Neural progenitor cell (in vitro differentiated cells): ENCODE results near the gene ATP8A1. TPM values are rescaled to one million over a fixed set of nuclear protein-coding genes. Genes with fewer than 3 reads are reported as not detected.

Experiments
- DNase-seq: peaks from one replicate; pipeline ENCODE4 v3.0.0-alpha.2; 2016; ENCODE audit warnings: low spot score
- H2AFZ ChIP-seq: fragments of 200-600 bp; sonication (generic); replicated peaks from 2 replicates; pipeline ENCODE4 v1.6.1; 2016; ENCODE audit warnings: antibody characterized with exemption
- H3F3A ChIP-seq: fragments of 200-600 bp; sonication (generic); 2 replicates; pipeline ENCODE4 v1.6.1; 2016; ENCODE audit warnings: antibody characterized with exemption, low read depth
- H3K27ac ChIP-seq: fragments of 200-600 bp; sonication (generic); 2 replicates; pipeline ENCODE4 v1.5.1; 2016; ENCODE audit warnings: mild to moderate bottlenecking
- H3K27me3 ChIP-seq: fragments of 200-600 bp; sonication (generic); 2 replicates; pipeline ENCODE4 v1.6.1; 2016; ENCODE audit warnings: mild to moderate bottlenecking, moderate library complexity
- H3K36me3 ChIP-seq: fragments of 200-600 bp; sonication (generic); 2 replicates; pipeline ENCODE4 v1.5.1; 2016
- H3K4me1 ChIP-seq: fragments of 200-600 bp; sonication (generic); 2 replicates; pipeline ENCODE4 v1.6.1; 2016; ENCODE audit warnings: mixed run types
- H3K4me2 ChIP-seq: fragments of 200-600 bp; sonication (generic); 2 replicates; pipeline ENCODE4 v1.6.1; 2016
- H3K4me3 ChIP-seq: fragments of 200-600 bp; sonication (generic); 2 replicates; pipeline ENCODE4 v1.5.1; 2016
- H3K79me2 ChIP-seq: fragments of 200-600 bp; sonication (generic); 2 replicates; pipeline ENCODE4 v1.6.1; 2016; ENCODE audit warnings: low read depth
- H3K9ac ChIP-seq: fragments of 200-600 bp; sonication (generic); 2 replicates; pipeline ENCODE4 v1.6.1; 2016
- H3K9me3 ChIP-seq: fragments of 200-600 bp; sonication (generic); 2 replicates; pipeline ENCODE4 v1.5.1; 2016; ENCODE audit warnings: low read depth
- H4K20me1 ChIP-seq: fragments of 200-600 bp; sonication (generic); 2 replicates; pipeline ENCODE4 v1.6.1; 2016; ENCODE audit warnings: low read depth
- H3K27ac Mint-ChIP-seq: 3 replicates; pipeline ENCODE4 v1.8.0; 2021; ENCODE audit warnings: mixed read lengths
- H3K27me3 Mint-ChIP-seq: 2 replicates; pipeline ENCODE4 v1.8.0; 2022; ENCODE audit warnings: low read depth, mild to moderate bottlenecking, inconsistent platforms, moderate library complexity, mixed read lengths; ENCODE audit not compliant: insufficient read depth
- H3K36me3 Mint-ChIP-seq: 3 replicates; pipeline ENCODE4 v1.8.0; 2021; ENCODE audit warnings: mixed read lengths
- H3K4me1 Mint-ChIP-seq: 3 replicates; pipeline ENCODE4 v1.8.0; 2021; ENCODE audit warnings: mixed read lengths
- H3K4me3 Mint-ChIP-seq: 3 replicates; pipeline ENCODE4 v1.8.0; 2021; ENCODE audit warnings: mild to moderate bottlenecking, moderate library complexity, mixed read lengths
- H3K9me3 Mint-ChIP-seq: 3 replicates; pipeline ENCODE4 v1.8.0; 2020; ENCODE audit warnings: mixed read lengths
- CTCF ChIP-seq: fragments of 200-600 bp; sonication (generic); IDR thresholded peaks from 2 replicates; pipeline ENCODE4 v1.5.1; 2017; ENCODE audit warnings: antibody characterized with exemption, mild to moderate bottlenecking
- EZH2 ChIP-seq: fragments of 200-600 bp; sonication (generic); IDR thresholded peaks from 2 replicates; pipeline ENCODE4 v1.6.1; 2017; ENCODE audit warnings: antibody characterized with exemption, mild to moderate bottlenecking, moderate library complexity
- EZH2phosphoT487 ChIP-seq: fragments of 200-600 bp; sonication (generic); IDR thresholded peaks from 2 replicates; pipeline ENCODE4 v1.6.1; 2017; ENCODE audit warnings: antibody characterized with exemption
- total RNA-seq: library from RNA; depleted of rRNA; stranded (reverse); fragments of >200 nt; gene quantifications from 2 replicates; pipeline ENCODE4 v1.2.3, GENCODE V29; 2015; ENCODE audit warnings: low replicate concordance

Gene ATP8A1
- total RNA-seq, 1 donor from 2014 or later: 46.1 TPM

DNA sequence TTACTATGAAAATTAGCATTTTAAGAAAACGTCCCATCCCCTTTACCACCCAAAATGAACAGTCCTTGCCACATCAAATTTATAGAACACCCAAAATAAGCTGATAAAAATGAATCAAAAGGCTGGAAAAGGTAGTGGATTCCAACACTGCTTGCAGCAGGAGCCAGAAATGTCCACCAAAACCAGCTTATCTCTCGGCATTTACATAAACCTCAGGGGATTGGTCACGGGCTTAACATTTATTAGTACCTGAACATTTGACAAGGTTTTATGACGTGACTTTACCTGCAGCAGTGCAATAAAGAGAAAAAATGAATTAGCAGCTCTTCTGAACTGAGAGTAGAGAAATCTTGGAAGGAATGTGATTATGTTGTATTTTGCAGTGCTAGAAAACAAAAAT, 31.6 kb downstream of the ATP8A1 start:
- Mint-ChIP-seq H3K36me3 (peaks cover 4% of the 10 kb centered on the region), H3K4me3 (no peak overlapping the region), H3K27ac (no peak overlapping the region), H3K27me3 (peaks cover 2% of the 10 kb centered on the region), H3K9me3 (peaks cover 3% of the 10 kb centered on the region), H3K4me1 (peaks cover 3% of the 10 kb centered on the region)
- Histone ChIP-seq H3K4me1 (peaks cover 5% of the 10 kb centered on the region), H2AFZ (no peak overlapping the region), H3K36me3 (no peaks in the 10 kb centered on the region), H3K4me2 (no peak overlapping the region), H3K79me2 (no peaks in the 10 kb centered on the region), H3K27me3 (no peaks in the 10 kb centered on the region), H3K9me3 (no peaks in the 10 kb centered on the region), H3K4me3 (no peak overlapping the region), H3F3A (no peaks in the 10 kb centered on the region), H3K27ac (no peak overlapping the region), H3K9ac (no peak overlapping the region), H4K20me1 (no peaks in the 10 kb centered on the region)
- TF ChIP-seq EZH2: no peak
- TF ChIP-seq EZH2phosphoT487: no peak
- TF ChIP-seq CTCF: no peak
- DNase-seq: no peak

- Histone ChIP-seq H3K36me3 (no peaks in the 10 kb centered on the region), H3K4me1 (peaks cover 5% of the 10 kb centered on the region), H4K20me1 (no peaks in the 10 kb centered on the region), H3K27ac (no peak overlapping the region), H3K9me3 (no peaks in the 10 kb centered on the region), H3K9ac (no peak overlapping the region), H3K27me3 (no peaks in the 10 kb centered on the region), H2AFZ (no peak overlapping the region), H3F3A (no peaks in the 10 kb centered on the region), H3K4me3 (no peak overlapping the region), H3K79me2 (no peaks in the 10 kb centered on the region), H3K4me2 (no peak overlapping the region)
- peaks cover 4% of the 10 kb centered on the region for H3K36me3 Mint-ChIP-seq
- H3K27ac Mint-ChIP-seq: no peak overlapping the region
- peaks cover 3% of the 10 kb centered on the region for H3K9me3 Mint-ChIP-seq
- no peak for DNase-seq
- peaks cover 2% of the 10 kb centered on the region for H3K27me3 Mint-ChIP-seq
- TF ChIP-seq EZH2 (no peak), CTCF (no peak), EZH2phosphoT487 (no peak)
- peaks cover 3% of the 10 kb centered on the region for H3K4me1 Mint-ChIP-seq
- no peak overlapping the region for H3K4me3 Mint-ChIP-seq
These were observed 32.4 kb downstream of the ATP8A1 start for GRCh38 chr4:42624551-42624950.

DNA sequence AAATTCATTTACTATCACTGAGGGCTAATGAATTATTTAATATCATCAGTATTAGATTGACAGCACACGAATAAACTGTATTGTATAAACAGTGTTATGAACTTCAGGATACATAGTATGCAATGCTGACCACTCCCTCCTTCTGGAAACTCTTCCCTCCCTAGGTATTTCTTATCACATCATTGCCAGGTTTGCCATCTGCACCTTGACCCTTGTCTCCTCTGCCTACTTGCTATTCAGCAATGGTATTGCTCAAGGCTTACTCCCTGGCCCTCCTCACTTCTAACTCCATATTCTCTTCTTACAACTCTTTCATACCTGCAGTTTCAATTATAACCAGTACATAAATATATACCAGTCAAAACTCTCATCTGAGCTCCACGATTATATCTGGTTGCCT, 38.9 kb downstream of the ATP8A1 start:
- Histone ChIP-seq H3K36me3 (no peaks in the 10 kb centered on the region), H3K4me3 (no peak overlapping the region), H3K27me3 (no peaks in the 10 kb centered on the region), H3K9me3 (no peaks in the 10 kb centered on the region), H3K9ac (no peak overlapping the region), H3K4me1 (no peaks in the 10 kb centered on the region), H3K79me2 (no peaks in the 10 kb centered on the region), H2AFZ (no peak overlapping the region), H3K4me2 (no peak overlapping the region), H4K20me1 (no peaks in the 10 kb centered on the region), H3K27ac (no peak overlapping the region), H3F3A (no peaks in the 10 kb centered on the region)
- no peak for DNase-seq
- Mint-ChIP-seq H3K4me3 (no peak overlapping the region), H3K27me3 (peaks cover 2% of the 10 kb centered on the region), H3K27ac (no peak overlapping the region), H3K4me1 (no peaks in the 10 kb centered on the region), H3K36me3 (peaks cover 2% of the 10 kb centered on the region), H3K9me3 (no peaks in the 10 kb centered on the region)
- TF ChIP-seq EZH2phosphoT487 (no peak), EZH2 (no peak), CTCF (no peak)
